ENCODE results near the gene CNTFR. TPM values are rescaled to one million over a fixed set of nuclear protein-coding genes. Genes with fewer than 3 reads are reported as not detected.

Gene CNTFR, protein sequence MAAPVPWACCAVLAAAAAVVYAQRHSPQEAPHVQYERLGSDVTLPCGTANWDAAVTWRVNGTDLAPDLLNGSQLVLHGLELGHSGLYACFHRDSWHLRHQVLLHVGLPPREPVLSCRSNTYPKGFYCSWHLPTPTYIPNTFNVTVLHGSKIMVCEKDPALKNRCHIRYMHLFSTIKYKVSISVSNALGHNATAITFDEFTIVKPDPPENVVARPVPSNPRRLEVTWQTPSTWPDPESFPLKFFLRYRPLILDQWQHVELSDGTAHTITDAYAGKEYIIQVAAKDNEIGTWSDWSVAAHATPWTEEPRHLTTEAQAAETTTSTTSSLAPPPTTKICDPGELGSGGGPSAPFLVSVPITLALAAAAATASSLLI
- total RNA-seq, result 0.51 and 9.9 TPM in 2 replicates

DNA sequence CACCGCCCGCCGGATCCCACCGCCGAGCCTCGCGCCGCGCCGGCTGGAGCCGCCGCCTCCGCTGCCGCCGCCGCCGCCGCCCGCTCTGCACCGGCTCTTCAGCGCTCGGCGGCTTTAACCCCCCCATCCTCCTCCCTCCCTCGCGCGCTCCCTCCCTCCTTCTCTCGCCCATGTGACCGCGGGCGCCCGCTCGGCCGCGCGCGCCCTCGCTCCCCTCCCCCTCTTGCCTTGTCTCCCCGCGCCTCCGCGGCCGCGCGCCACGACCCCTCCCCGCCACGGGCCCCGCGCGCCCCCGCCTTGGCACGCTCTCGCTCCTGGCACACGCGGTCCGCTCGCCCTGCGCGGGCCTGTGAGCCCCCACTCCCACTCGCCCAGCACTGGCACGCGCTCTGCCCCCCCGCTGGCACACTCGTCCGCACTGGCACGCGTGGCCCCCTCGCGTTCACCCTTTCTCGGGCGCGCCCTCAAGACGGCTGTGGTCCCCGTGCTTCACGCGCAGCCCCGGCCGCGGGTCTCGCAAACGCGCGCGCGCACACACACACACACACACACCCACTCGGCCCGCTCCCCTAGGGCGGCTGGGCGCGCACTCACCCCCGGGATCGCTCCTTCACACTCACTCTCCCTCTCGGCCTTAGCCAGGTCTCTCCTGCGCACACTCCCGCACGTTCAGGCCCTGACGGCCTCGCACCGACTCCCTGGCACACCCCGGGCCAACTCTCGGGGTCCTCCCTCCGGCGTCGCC is at the start of gene CNTFR:
Gene CNTFR (minus strand): TSS at position 89 of the 745 bp plus-strand sequence. CDS start 20,743 bp downstream, outside the sequence.

DNA sequence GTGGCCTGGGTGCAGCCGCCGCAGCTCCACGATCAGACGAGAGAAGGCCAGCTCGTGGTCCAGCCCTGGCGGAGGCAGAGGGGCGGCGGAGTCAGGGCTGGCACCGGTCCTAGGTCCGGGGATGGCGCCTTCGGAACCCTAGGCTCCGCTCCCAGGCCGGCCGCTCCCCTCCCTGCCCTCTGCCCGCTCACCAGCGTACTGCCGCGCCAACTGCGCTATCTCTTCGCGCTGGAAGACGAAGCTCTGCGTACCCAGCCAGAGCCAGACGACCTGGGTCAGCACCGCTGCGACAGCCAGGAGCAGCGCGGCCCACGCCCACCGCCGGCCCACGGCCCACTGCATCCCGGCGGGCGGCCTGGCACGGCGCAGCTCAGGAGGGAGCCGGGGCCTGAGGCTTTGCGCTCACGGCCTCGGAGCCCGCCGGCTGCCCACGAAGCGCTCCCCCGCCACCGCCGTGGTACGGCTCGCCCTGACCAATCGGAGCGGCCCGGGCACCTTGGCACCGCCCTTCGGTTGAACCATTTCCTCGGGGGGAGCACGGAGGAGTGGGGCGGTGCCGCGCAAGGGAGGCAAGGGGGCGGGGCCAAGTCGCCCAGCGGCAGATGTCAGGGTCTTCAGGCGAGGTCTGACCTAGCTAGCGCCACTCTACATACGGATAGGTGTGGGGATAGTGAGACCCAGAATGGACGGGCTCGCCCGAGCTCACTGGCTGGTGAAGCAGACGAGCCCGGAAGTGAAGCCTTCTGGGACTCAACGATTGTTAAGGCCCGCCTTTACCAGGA is 48.0 kb upstream of the CNTFR start, which contains the start of gene SIGMAR1:
Gene SIGMAR1 (minus strand): TSS at position 432 of the 782 bp plus-strand sequence. CDS start 90 bp downstream, at position 342.

DNA sequence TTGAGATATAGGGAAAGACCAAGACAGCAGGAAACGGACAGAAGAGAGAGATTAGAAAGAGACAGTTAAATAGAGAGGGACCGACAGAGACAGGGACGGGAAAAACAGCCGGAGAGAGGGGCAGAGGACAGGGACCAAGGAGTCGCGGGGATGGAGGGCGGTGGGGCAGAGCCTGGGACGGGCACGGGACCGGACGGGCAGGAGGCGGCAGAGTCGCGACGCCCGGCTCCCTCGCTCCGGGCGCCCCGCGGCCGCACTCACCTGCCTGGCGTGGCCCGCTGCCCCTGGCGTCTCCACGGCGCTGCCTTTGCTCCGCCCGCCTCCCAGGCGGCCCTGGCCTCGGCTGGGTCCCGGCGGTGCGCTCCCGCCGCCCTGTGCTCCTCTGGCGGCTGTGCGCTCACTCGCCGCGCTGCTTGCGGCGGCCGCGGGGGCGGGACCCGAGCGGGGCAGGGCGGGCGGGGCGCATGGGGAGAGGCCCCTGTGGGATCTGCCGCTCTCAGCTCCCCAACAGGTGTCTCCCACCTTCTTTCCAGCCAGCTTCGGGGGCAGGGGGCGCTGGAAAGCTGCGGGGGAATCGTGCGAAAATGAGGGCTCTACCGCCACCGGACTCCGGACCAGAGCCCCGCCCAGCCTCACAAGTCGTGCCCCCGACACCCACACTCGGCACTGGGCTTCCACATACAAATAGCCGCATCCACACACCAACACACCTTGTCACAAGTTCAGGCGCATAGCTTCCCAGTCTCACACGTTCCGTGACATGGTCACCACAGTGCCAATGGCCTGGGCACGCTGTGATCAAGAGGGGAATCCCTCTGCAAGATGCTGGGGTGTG is 39.3 kb upstream of the CNTFR start, which contains the start of gene ARID3C:
Gene ARID3C (minus strand): TSS at position 411 of the 835 bp plus-strand sequence. CDS start 1,052 bp downstream, outside the sequence.

DNA sequence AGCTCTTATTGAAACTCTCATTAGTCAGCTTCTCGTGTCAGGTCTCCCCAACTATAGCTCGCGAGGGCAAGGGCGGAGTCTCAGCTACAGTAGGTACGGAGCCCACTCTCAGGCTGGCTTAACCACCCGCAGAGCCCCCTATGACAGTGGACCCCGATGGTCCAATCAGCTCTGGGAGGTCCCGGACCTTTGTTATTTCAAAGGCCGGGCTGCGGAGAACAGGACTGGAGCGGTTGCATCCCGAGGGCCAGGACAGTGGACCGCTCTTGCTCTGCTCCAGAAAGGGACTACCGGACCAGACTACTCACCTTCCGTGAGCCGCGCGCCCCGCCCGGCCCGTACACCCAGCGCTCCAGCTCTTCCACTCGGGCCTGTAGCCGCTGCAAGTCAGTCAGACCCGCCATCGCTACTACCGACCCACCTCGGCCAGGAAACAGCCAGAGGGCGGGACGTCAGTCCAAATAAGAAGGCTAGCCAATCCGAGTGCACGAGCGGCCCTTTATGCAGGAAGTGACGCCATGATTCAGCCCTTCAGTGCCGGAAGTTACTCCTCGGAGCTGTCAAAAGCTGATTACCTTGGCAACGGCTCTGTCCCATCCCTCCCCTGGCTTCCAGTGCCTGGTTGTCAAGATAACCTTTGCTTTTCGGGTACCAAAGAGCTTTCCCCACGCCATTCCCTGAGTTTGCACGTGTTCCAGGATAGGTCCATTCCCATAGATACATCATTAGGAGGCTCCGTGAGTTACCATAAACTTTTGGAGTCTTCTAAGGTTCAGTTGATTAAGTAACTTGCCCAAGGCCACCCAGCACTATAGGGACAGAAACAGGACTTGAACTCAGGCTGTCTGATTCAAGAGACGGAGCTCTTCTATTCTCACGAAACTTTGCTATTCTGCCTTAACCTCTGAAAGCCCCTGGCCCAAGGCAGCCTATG is 30.8 kb upstream of the CNTFR start, which contains the start of gene DCTN3:
Gene DCTN3 (minus strand): TSS at position 435 of the 934 bp plus-strand sequence. CDS start 31 bp downstream, at position 404.

DNA sequence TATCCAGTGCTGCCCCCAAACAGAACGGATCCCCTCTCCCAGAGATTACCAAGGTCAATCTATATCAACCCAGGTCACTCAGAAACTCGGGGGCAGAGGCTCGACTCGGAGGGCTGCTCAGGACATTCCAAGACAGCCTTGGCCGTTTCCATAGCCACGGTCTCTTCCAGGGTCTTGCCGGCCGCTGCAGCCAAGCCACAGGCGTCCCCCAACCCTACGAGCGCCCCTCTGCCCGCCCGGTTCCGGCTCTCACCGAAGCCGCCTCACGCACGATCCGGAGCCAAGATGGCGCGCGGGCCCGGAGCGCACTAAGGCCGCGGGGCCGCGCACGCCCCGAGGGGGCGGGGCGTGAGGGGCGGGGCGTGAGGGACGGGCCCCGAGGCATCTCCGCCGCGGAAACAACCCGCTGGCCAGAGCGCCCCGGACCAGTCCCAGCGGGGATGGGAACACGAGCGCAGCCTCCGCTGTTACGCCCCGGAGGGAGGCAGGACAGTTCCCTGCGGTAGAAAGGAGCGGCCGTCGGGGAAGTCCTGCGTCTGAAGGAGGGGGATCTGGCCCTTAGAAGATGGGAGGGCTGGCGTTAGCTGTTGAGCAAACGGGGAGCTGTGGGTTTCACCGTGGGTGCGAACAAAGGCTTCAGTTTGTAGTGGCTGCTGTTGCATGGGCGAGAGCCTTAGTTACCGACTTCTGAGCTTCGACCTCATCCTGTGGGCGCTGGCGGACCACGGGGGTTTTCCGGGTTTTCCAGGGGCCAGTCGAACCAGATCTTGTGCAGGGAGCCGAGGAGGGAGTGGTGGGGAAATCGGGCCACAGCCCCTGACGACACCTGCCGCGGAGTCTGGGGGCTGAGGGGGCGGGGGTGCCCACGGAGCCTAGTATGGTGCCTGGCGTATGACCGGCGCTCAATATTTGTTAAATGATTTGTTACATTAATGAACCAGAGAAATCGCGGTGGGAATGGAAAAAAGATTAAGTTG is 22.6 kb upstream of the CNTFR start, which contains the start of gene RPP25L:
Gene RPP25L (minus strand): TSS at position 287 of the 977 bp plus-strand sequence. CDS start 801 bp downstream, outside the sequence.

DNA sequence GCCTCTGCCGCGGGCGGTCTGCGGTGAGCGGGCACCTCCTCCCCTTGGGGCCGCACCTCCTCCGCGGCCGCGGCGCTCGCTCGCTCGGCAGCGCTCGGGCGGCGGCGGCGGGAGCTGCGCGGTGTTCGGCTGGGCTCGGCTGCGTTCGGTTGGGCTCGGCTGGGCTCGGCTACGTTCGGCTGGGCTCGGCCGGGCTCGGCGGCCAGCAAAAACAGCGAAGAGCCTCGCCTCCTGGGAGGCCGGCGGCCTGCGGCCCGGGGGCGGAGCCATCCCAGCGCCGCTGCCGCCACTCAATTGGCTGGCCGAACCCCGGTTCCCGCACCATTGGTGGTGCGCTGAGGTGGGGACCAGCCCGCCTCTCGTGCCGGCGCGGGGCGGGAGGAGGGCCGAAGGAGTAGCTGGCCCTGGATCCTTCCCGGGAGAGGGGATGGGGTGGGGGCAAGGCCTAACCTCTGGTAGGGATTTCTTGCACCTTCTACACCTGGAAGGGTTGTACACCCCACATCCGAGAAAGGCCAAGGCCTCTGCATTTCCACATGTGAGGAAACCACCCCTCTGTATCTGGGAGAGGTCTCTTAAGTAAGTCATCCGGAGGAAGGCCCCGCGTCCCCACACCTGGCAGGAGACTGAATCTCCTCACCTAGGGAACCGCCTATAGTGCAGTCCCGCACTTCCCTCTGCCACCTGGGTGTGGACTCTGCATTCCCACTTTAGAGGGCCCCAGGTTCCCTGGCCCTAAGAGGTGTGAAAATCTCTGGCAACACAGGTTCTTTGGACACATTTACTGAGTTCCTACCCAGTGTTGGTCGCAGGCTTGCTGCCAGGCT is 66.3 kb downstream of the CNTFR start, which contains the start of gene ENHO:
Gene ENHO (minus strand): TSS at position 20 of the 827 bp plus-strand sequence. CDS start 1,295 bp downstream, outside the sequence.

Other genes starting within 250 kb of the CNTFR start
- gene MYORG, start 212.8 kb downstream of the CNTFR start, total RNA-seq, result 0.94 and 2.9 TPM in 2 replicates
- gene FAM219A, start 131.2 kb downstream of the CNTFR start, total RNA-seq, result 8.5 and 10.6 TPM in 2 replicates
- not detected in 2 replicates for gene DNAI1, start 130.9 kb downstream of the CNTFR start, total RNA-seq
- gene ENHO, start 66.7 kb downstream of the CNTFR start, total RNA-seq, result not detected in 2 replicates
- 28.8 and 32.9 TPM in 2 replicates for gene RPP25L, start 22.4 kb upstream of the CNTFR start, total RNA-seq
- gene DCTN3, start 30.8 kb upstream of the CNTFR start, total RNA-seq, result 129 and 185 TPM in 2 replicates
- gene ARID3C, start 39.3 kb upstream of the CNTFR start, total RNA-seq, result 0.35 and 1.2 TPM in 2 replicates
- 147 and 176 TPM in 2 replicates for gene SIGMAR1, start 48.1 kb upstream of the CNTFR start, total RNA-seq
- 23.7 and 43.3 TPM in 2 replicates for gene GALT, start 57.0 kb upstream of the CNTFR start, total RNA-seq
- 40.8 and 72.8 TPM in 2 replicates for gene IL11RA, start 62.5 kb upstream of the CNTFR start, total RNA-seq
- gene CCL27, start 72.9 kb upstream of the CNTFR start, total RNA-seq, result 0.12 TPM in 1 of 2 replicates, not detected in the other
- not detected in 2 replicates for gene CCL19, start 101.6 kb upstream of the CNTFR start, total RNA-seq
- gene CCL21, start 120.4 kb upstream of the CNTFR start, total RNA-seq, result 2.6 TPM in 1 of 2 replicates, not detected in the other